DND-41 (cell line): Measurements from ENCODE around the gene ALDH1L2.

Experiments
- ATAC-seq: fragments of 200-7000 bp; cut with Tn5 transposase; 3 replicates; pipeline ENCODE4 v1.9.1; 2021; ENCODE audit warnings: low read depth; ENCODE audit not compliant: insufficient read depth
- DNase-seq: peaks from one replicate; pipeline ENCODE4 v3.0.0-alpha.2; 2020
- H2AFZ ChIP-seq: 2 replicates; pipeline ENCODE4 v1.6.0; 2012; ENCODE audit warnings: low read depth, low read length
- H3K27ac ChIP-seq: 2 replicates; pipeline ENCODE4 v1.5.1; 2012; ENCODE audit warnings: low read length, inconsistent platforms
- H3K27me3 ChIP-seq: fragments of 200-600 bp; sonication (generic); 2 replicates; pipeline ENCODE4 v1.6.0; 2012; ENCODE audit warnings: low read length, mild to moderate bottlenecking, inconsistent platforms; ENCODE audit not compliant: insufficient read depth, poor library complexity
- H3K36me3 ChIP-seq: 2 replicates; pipeline ENCODE4 v1.5.1; 2012; ENCODE audit warnings: low read length, inconsistent platforms; ENCODE audit not compliant: insufficient read depth
- H3K4me1 ChIP-seq: 2 replicates; pipeline ENCODE4 v1.5.1; 2012; ENCODE audit warnings: mild to moderate bottlenecking, low read length; ENCODE audit not compliant: insufficient read depth
- H3K4me2 ChIP-seq: 2 replicates; pipeline ENCODE4 v1.6.0; 2012; ENCODE audit warnings: mild to moderate bottlenecking, moderate library complexity, low read length, inconsistent platforms; ENCODE audit not compliant: insufficient read depth
- H3K4me3 ChIP-seq, 2 experiments: fragments of 200-600 bp in 1 of 2; shearing (Covaris generic) in 1 of 2; 2 replicates each; pipeline ENCODE4 v1.5.1; 2012 to 2016; ENCODE audit warnings: inconsistent platforms in 2 of 2, low read length in 2 of 2, mild to moderate bottlenecking in 2 of 2, low read depth in 1 of 2, moderate library complexity in 1 of 2
- H3K79me2 ChIP-seq: 2 replicates; pipeline ENCODE4 v1.6.0; 2012; ENCODE audit warnings: low read length, inconsistent platforms; ENCODE audit not compliant: insufficient read depth
- H3K9ac ChIP-seq: 2 replicates; pipeline ENCODE4 v1.6.0; 2012; ENCODE audit warnings: low read depth, mild to moderate bottlenecking, inconsistent platforms, low read length, moderate library complexity
- H3K9me3 ChIP-seq: 2 replicates; pipeline ENCODE4 v1.5.1; 2012; ENCODE audit warnings: low read length, moderate library complexity, mild to moderate bottlenecking, inconsistent platforms; ENCODE audit not compliant: insufficient read depth, severe bottlenecking
- H4K20me1 ChIP-seq: 2 replicates; pipeline ENCODE4 v1.6.0; 2012; ENCODE audit warnings: low read length; ENCODE audit not compliant: insufficient read depth
- EZH2 ChIP-seq: IDR thresholded peaks from 3 replicates; pipeline ENCODE4 v1.6.1; 2012; ENCODE audit warnings: borderline replicate concordance, low read depth, mild to moderate bottlenecking, moderate library complexity, low read length, inconsistent platforms; ENCODE audit not compliant: severe bottlenecking
- TF ChIP-seq, protein P1 (sequence below): IDR thresholded peaks from 2 replicates; pipeline ENCODE4 v1.5.1; 2012; ENCODE audit warnings: borderline replicate concordance, low read length, moderate library complexity, mild to moderate bottlenecking; ENCODE audit not compliant: poor library complexity, severe bottlenecking; ENCODE audit errors: extremely low read depth

ALDH1L2 gene

DNA sequence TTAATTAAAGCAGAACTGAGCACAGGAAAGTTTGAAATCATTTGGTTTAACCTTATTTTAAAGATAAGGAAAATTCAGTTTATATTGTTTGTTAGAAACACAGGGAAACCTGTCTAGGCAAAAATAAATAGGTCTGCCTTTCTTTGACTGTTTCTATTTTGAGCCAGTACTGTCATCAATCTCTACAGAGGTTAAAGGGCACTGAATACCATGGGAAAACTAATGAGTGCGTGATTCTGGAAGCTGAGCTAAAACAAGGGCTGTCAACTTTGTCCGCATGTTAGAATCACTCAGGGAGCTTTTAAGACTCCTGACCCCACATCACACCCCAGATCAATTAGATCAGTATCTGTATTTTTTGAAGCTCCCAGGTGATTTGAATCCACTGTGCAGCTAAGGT lies 59.3 kb downstream of the ALDH1L2 start:
- no peaks in the 10 kb centered on the region for H3K9me3 ChIP-seq
- ATAC-seq (no peak), DNase-seq (no peak)
- H4K20me1 ChIP-seq = no peaks in the 10 kb centered on the region
- TF ChIP-seq EZH2 = no peak
- TF ChIP-seq, protein P1, sequence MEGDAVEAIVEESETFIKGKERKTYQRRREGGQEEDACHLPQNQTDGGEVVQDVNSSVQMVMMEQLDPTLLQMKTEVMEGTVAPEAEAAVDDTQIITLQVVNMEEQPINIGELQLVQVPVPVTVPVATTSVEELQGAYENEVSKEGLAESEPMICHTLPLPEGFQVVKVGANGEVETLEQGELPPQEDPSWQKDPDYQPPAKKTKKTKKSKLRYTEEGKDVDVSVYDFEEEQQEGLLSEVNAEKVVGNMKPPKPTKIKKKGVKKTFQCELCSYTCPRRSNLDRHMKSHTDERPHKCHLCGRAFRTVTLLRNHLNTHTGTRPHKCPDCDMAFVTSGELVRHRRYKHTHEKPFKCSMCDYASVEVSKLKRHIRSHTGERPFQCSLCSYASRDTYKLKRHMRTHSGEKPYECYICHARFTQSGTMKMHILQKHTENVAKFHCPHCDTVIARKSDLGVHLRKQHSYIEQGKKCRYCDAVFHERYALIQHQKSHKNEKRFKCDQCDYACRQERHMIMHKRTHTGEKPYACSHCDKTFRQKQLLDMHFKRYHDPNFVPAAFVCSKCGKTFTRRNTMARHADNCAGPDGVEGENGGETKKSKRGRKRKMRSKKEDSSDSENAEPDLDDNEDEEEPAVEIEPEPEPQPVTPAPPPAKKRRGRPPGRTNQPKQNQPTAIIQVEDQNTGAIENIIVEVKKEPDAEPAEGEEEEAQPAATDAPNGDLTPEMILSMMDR = no peak
- H2AFZ ChIP-seq = no peak overlapping the region
- no peak overlapping the region for H3K4me3 ChIP-seq
- H3K36me3 ChIP-seq = no peaks in the 10 kb centered on the region
- no peak overlapping the region for H3K4me2 ChIP-seq
- no peaks in the 10 kb centered on the region for H3K4me1 ChIP-seq
- H3K27me3 ChIP-seq = no peaks in the 10 kb centered on the region
- H3K79me2 ChIP-seq = no peaks in the 10 kb centered on the region
- H3K9ac ChIP-seq = no peak overlapping the region
- H3K27ac ChIP-seq = no peak overlapping the region

DNA sequence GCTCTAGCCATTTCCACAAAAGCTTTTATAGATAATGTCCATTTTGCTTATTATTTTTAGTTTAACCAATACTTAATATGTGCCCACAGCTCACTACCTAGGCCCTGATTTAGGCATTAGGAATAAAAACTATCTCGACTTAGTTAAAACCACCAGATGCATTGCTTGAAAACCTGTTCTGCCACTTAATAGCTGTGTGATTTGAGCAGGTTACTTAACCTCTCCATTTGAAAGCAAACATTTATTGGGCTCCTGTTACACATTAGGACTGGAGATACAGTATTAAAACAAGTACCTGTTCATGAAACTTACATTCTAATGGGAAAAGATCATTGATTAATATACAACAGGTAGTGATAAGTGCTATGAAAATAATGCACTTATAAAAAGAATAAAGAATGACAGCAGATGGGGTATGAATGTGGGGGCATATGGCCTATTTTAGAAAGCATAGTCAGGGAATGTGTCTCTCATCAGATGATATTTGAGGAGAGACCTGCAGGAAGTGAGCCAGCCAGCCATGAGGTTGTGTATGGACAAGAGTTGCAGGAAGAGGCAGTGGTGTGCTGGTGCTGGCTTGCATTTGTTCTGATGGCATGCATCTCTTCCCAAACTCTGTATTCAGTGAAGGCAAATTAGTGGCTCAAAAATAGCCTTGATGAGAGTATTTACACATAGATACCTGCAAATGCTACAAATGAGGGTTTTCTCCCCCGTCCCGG lies 63.9 kb downstream of the ALDH1L2 start:
- TF ChIP-seq, protein P1 = no peak
- TF ChIP-seq EZH2 = no peak
- no peak for DNase-seq

DNA sequence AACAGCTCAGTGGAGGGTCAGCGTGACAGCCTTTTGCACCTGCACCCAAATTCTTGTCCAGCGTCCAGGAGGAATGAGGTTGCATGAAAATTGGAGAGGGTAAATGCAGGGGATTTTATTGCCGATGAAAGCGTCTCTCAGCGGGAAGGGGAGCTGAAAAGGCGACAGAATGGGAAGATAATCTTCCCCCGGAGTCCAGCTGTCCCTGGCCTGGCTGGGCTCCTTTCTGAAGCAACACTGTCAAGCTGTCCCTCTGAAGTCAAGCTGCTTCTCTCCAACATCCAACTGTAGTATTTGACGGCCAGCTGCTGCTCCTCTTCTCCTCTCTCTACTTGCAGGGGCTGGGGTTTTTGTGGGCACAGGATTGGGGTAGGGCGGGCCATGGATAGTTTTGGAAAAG lies 65.5 kb downstream of the ALDH1L2 start:
- ATAC-seq (no peak), DNase-seq (no peak)
- H3K79me2 ChIP-seq = no peaks in the 10 kb centered on the region
- H3K36me3 ChIP-seq = peaks cover 12% of the 10 kb centered on the region; the same call in 1 of the 2 replicates
- no peak overlapping the region for H2AFZ ChIP-seq
- H3K27ac ChIP-seq = no peak overlapping the region
- TF ChIP-seq, protein P1 = no peak
- no peak for TF ChIP-seq EZH2
- H3K9ac ChIP-seq = no peak overlapping the region
- no peaks in the 10 kb centered on the region for H4K20me1 ChIP-seq
- no peaks in the 10 kb centered on the region for H3K27me3 ChIP-seq
- no peaks in the 10 kb centered on the region for H3K4me1 ChIP-seq
- no peak overlapping the region for H3K4me3 ChIP-seq
- no peak overlapping the region for H3K4me2 ChIP-seq
- no peaks in the 10 kb centered on the region for H3K9me3 ChIP-seq

More for the DNA sequence above, 63.9 kb downstream of the ALDH1L2 start:
- no peaks in the 10 kb centered on the region for H3K27me3 ChIP-seq
- H3K9ac ChIP-seq = no peak overlapping the region
- no peak overlapping the region for H3K4me3 ChIP-seq
- H3K79me2 ChIP-seq = no peaks in the 10 kb centered on the region
- H3K4me1 ChIP-seq = no peaks in the 10 kb centered on the region
- no peak overlapping the region for H3K4me2 ChIP-seq
- H4K20me1 ChIP-seq = no peaks in the 10 kb centered on the region
- H3K27ac ChIP-seq = no peak overlapping the region
- no peak for ATAC-seq
- no peak overlapping the region for H2AFZ ChIP-seq
- 0 out of 2 replicates have a peak, but pooled peaks cover 2% of the 10 kb centered on the region for H3K36me3 ChIP-seq
- no peaks in the 10 kb centered on the region for H3K9me3 ChIP-seq
